Colonic mucosa (tissue), 4 donors: ENCODE measurements around the gene BICRA. TPM values are rescaled to one million over a fixed set of nuclear protein-coding genes. Genes with fewer than 3 reads are reported as not detected.

Experiments
- DNase-seq: peaks from one replicate; pipeline ENCODE4 v3.0.0-alpha.2; 2020
- H3K27ac ChIP-seq: fragments of 200-600 bp; one replicate; pipeline ENCODE4 v1.8.0; 2021
- H3K27me3 ChIP-seq: fragments of 200-600 bp; one replicate; pipeline ENCODE4 v1.8.0; 2021
- H3K36me3 ChIP-seq: fragments of 200-600 bp; one replicate; pipeline ENCODE4 v1.8.0; 2021
- H3K4me1 ChIP-seq: fragments of 200-600 bp; one replicate; pipeline ENCODE4 v1.8.0; 2021; ENCODE audit warnings: mild to moderate bottlenecking
- H3K4me3 ChIP-seq: fragments of 200-600 bp; one replicate; pipeline ENCODE4 v1.8.0; 2021
- H3K9ac ChIP-seq, 2 donors: one replicate each; pipeline ENCODE4 v1.7.0; 2013; ENCODE audit warnings: control low read depth in 2 of 2, low read depth in 2 of 2, low read length in 2 of 2
- H3K9me3 ChIP-seq: fragments of 200-600 bp; one replicate; pipeline ENCODE4 v1.8.0; 2021
- intact Hi-C: fragments of 100-400 bp; cut with DNase I; formaldehyde crosslinking; loops from one replicate; pipeline ENCODE4 v1.14.1; 2022
- total RNA-seq, 2 donors: library from RNA; stranded (reverse); fragmentation: NEBNext Ultra II Directional in 1 of 2; extraction: Animal tissue kit (Norgen Biotek cat#: 25700) in 1 of 2; gene quantifications; one replicate each; pipeline ENCODE4 v1.2.1, GENCODE V29; 2021
- TF ChIP-seq, protein P1 (sequence below): fragments of 200-600 bp; IDR thresholded peaks from one replicate; pipeline ENCODE4 v1.8.0; 2022; ENCODE audit warnings: antibody characterized with exemption, mild to moderate bottlenecking
- donor health status: healthy.
- donor health status: DM: no; HTN: no; CAD: no.
- donor health status: DM: no; HTN: no; CAD: no.

BICRA gene
- total RNA-seq, 2 donors from 2014 or later: 11.7 to 13.4 TPM

GRCh38 chr19:47679251-47679900 lies 70.4 kb downstream of the BICRA start:
- no peaks in the 10 kb centered on the region for H3K9me3 ChIP-seq
- DNase-seq: no peak
- no peak overlapping the region for H3K9ac ChIP-seq
- intact Hi-C loops: no loop called here
- H3K4me1 ChIP-seq: no peaks in the 10 kb centered on the region
- peaks cover 8% of the 10 kb centered on the region for H3K36me3 ChIP-seq
- H3K27ac ChIP-seq: no peak overlapping the region
- no peaks in the 10 kb centered on the region for H3K27me3 ChIP-seq
- H3K4me3 ChIP-seq: no peak overlapping the region
- TF ChIP-seq, protein P1, sequence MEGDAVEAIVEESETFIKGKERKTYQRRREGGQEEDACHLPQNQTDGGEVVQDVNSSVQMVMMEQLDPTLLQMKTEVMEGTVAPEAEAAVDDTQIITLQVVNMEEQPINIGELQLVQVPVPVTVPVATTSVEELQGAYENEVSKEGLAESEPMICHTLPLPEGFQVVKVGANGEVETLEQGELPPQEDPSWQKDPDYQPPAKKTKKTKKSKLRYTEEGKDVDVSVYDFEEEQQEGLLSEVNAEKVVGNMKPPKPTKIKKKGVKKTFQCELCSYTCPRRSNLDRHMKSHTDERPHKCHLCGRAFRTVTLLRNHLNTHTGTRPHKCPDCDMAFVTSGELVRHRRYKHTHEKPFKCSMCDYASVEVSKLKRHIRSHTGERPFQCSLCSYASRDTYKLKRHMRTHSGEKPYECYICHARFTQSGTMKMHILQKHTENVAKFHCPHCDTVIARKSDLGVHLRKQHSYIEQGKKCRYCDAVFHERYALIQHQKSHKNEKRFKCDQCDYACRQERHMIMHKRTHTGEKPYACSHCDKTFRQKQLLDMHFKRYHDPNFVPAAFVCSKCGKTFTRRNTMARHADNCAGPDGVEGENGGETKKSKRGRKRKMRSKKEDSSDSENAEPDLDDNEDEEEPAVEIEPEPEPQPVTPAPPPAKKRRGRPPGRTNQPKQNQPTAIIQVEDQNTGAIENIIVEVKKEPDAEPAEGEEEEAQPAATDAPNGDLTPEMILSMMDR: no peak

DNA sequence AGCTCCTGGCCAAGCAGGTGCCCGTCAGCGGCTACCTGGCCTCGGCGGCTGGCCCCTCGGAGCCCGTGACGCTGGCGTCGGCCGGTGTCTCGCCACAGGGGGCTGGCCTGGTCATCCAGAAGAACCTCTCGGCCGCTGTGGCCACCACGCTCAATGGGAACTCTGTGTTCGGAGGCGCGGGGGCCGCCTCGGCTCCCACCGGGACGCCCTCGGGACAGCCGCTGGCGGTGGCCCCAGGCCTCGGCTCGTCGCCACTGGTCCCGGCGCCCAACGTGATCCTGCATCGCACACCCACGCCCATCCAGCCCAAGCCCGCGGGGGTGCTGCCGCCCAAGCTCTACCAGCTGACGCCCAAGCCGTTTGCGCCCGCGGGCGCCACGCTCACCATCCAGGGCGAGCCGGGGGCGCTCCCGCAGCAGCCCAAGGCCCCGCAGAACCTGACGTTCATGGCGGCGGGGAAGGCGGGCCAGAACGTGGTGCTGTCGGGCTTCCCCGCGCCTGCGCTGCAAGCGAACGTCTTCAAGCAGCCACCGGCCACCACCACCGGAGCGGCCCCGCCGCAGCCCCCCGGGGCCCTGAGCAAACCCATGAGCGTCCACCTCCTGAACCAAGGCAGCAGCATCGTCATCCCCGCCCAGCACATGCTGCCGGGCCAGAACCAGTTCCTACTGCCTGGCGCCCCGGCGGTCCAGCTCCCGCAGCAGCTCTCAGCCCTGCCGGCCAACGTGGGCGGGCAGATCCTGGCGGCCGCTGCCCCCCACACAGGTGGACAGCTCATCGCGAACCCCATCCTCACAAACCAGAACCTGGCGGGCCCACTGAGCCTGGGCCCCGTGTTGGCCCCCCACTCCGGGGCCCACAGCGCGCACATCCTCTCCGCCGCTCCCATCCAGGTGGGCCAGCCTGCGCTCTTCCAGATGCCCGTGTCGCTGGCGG lies 71.3 kb downstream of the BICRA start:
- intact Hi-C loops: no loop called here
- Histone ChIP-seq H3K36me3 (peaks cover 8% of the 10 kb centered on the region), H3K4me1 (no peaks in the 10 kb centered on the region), H3K4me3 (no peak overlapping the region), H3K27ac (no peak overlapping the region), H3K9me3 (no peaks in the 10 kb centered on the region), H3K27me3 (no peaks in the 10 kb centered on the region), H3K9ac (no peak overlapping the region)
- no peak for DNase-seq
- TF ChIP-seq, protein P1: no peak

- TF ChIP-seq, protein P1: no peak
- H3K36me3 ChIP-seq: peaks cover 8% of the 10 kb centered on the region
- DNase-seq: no peak
- no peaks in the 10 kb centered on the region for H3K27me3 ChIP-seq
- no peaks in the 10 kb centered on the region for H3K4me1 ChIP-seq
- H3K9me3 ChIP-seq: no peaks in the 10 kb centered on the region
- intact Hi-C loops: no loop called here
- H3K27ac ChIP-seq: no peak overlapping the region
- no peak overlapping the region for H3K4me3 ChIP-seq
- H3K9ac ChIP-seq: no peak overlapping the region
Observed at GRCh38 chr19:47680858-47681332, 72.0 kb downstream of the BICRA start.

GRCh38 chr19:47681388-47681787 lies 72.5 kb downstream of the BICRA start:
- H3K27ac ChIP-seq: no peak overlapping the region
- TF ChIP-seq, protein P1: no peak

DNA sequence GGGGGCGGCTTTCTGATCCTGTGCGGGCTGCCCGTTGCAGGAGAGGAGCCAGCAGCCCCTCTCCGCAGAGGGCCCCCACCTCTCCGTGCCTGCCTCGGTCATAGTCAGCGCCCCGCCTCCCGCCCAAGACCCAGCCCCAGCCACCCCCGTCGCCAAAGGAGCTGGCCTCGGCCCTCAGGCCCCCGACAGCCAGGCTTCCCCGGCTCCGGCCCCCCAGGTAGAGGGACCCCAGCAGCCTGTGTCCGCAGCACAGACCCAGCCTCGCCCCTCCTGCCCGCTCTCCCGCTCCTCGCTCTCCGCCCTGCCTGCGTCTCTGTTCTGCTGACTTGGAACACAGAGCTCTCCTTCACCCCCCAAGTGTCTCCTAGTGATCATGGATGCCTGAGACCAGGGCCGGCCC lies 73.0 kb downstream of the BICRA start:
- TF ChIP-seq, protein P1: no peak

More at GRCh38 chr19:47681388-47681787, 72.5 kb downstream of the BICRA start:
- Histone ChIP-seq H3K4me1 (no peaks in the 10 kb centered on the region), H3K9ac (no peak overlapping the region), H3K27me3 (no peaks in the 10 kb centered on the region), H3K4me3 (no peak overlapping the region), H3K36me3 (peaks cover 8% of the 10 kb centered on the region), H3K9me3 (no peaks in the 10 kb centered on the region)
- DNase-seq: no peak
- intact Hi-C loops: no loop called here

More for the DNA sequence above, 73.0 kb downstream of the BICRA start:
- H3K4me1 ChIP-seq: no peaks in the 10 kb centered on the region
- no peak overlapping the region for H3K27ac ChIP-seq
- H3K27me3 ChIP-seq: no peaks in the 10 kb centered on the region
- intact Hi-C loops: no loop called here
- no peaks in the 10 kb centered on the region for H3K9me3 ChIP-seq
- no peak overlapping the region for H3K4me3 ChIP-seq
- H3K9ac ChIP-seq: no peak overlapping the region
- peaks cover 8% of the 10 kb centered on the region for H3K36me3 ChIP-seq
- DNase-seq: no peak
